NT2/D1 (cell line): ENCODE measurements around the gene HPN.

ENCODE experiments used
- YY1 ChIP-seq: IDR thresholded peaks from 2 replicates; pipeline ENCODE4 v1.6.1; 2011; ENCODE audit not compliant: insufficient read length, insufficient read depth
- ZNF274 ChIP-seq: IDR thresholded peaks from 2 replicates; pipeline ENCODE4 v1.6.1; 2011; ENCODE audit warnings: mild to moderate bottlenecking, low read depth, low read length

DNA sequence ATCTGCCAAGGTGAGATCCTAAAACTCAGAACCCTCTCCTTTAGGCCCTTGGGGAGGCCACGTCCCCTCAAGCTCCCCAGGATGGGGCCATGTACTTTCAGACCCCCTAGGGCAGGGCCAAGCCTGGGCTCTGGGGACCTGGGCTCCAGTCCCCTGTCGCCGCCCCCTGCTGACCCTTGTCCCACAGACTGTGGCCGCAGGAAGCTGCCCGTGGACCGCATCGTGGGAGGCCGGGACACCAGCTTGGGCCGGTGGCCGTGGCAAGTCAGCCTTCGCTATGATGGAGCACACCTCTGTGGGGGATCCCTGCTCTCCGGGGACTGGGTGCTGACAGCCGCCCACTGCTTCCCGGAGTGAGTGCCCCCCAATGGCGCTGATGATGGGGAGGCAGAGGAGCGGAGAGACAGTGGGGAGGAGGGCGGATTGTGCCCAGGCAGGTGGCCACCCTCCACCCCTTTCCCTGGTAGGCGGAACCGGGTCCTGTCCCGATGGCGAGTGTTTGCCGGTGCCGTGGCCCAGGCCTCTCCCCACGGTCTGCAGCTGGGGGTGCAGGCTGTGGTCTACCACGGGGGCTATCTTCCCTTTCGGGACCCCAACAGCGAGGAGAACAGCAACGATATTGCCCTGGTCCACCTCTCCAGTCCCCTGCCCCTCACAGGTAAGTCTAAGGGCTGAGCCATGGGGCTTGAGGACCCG is 18.8 kb downstream of the HPN start:
- no peak for TF ChIP-seq ZNF274
- no peak for TF ChIP-seq YY1
